Kidney (tissue), 14 donors: ENCODE results near the gene ZIK1. TPM values are rescaled to one million over a fixed set of nuclear protein-coding genes. Genes with fewer than 3 reads are reported as not detected.

Source experiments
- DNase-seq, 5 donors: peaks; one replicate each; pipeline ENCODE4 v3.0.0-alpha.2; 2013 to 2020
- FAIRE-seq: peaks from 2 replicates; lab custom pipeline; 2012; peaks lifted over from hg19 to GRCh38; lab: Jason Lieb, UNC
- H3K27ac ChIP-seq, 2 donors: one replicate each; pipeline ENCODE4 v1.7.0; 2013; ENCODE audit warnings: low read depth in 2 of 2, low read length in 2 of 2, inconsistent platforms in 1 of 2
- H3K27me3 ChIP-seq: one replicate; pipeline ENCODE4 v1.7.1; 2013; ENCODE audit warnings: low read length, inconsistent platforms; ENCODE audit not compliant: control insufficient read depth, insufficient read depth
- H3K36me3 ChIP-seq, 3 donors: one replicate each; pipeline versions ENCODE4 v1.7.0 to v1.7.1; 2013; ENCODE audit warnings: low read length in 3 of 3, control low read depth in 1 of 3, inconsistent platforms in 1 of 3; ENCODE audit not compliant: insufficient read depth in 3 of 3, control insufficient read depth in 2 of 3
- H3K4me1 ChIP-seq, 3 donors: one replicate each; pipeline versions ENCODE4 v1.7.0 to v1.7.1; 2013; ENCODE audit warnings: low read length in 3 of 3, inconsistent platforms in 1 of 3, low read depth in 1 of 3; ENCODE audit not compliant: control insufficient read depth in 2 of 3, insufficient read depth in 2 of 3
- H3K4me3 ChIP-seq, 3 donors: one replicate each; pipeline versions ENCODE4 v1.7.0 to v1.8.1; 2013; ENCODE audit warnings: low read length in 3 of 3, control low read depth in 1 of 3, inconsistent platforms in 1 of 3
- H3K9ac ChIP-seq, 3 donors: one replicate each; pipeline versions ENCODE4 v1.7.0 to v1.7.1; 2013; ENCODE audit warnings: low read length in 3 of 3, control low read depth in 1 of 3, inconsistent platforms in 1 of 3
- H3K9me3 ChIP-seq, 3 donors: one replicate each; pipeline versions ENCODE4 v1.7.0 to v1.7.1; 2013; ENCODE audit warnings: low read length in 3 of 3, control low read depth in 1 of 3, inconsistent platforms in 1 of 3; ENCODE audit not compliant: control insufficient read depth in 2 of 3, insufficient read depth in 1 of 3
- intact Hi-C: fragments of 100-400 bp; cut with DNase I; formaldehyde crosslinking; loops from one replicate; pipeline ENCODE4 v1.11.1; 2022
- polyA plus RNA-seq: library from polyadenylated mRNA; stranded (reverse); fragments of 350-450 nt; fragmentation: Illumina TruSeq; extraction: RNeasy Lipid Tissue Mini Kit (QIAGEN cat#74804); gene quantifications from one replicate; pipeline ENCODE4 v1.2.3, GENCODE V29; 2014; ENCODE audit warnings: low read depth, low replicate concordance; ENCODE audit not compliant: insufficient read depth
- total RNA-seq: library from RNA; stranded (reverse); fragmentation: NEBNext Ultra II Directional; extraction: Animal tissue kit (Norgen Biotek cat#: 25700); gene quantifications from one replicate; pipeline ENCODE4 v1.2.1, GENCODE V29; 2021
- TF ChIP-seq, protein P1 (sequence below): IDR thresholded peaks from 3 replicates; pipeline ENCODE4 v1.5.1; 2012; ENCODE audit warnings: mild to moderate bottlenecking, moderate library complexity, borderline replicate concordance; ENCODE audit not compliant: insufficient read depth; ENCODE audit errors: extremely low read depth
- donor health status: control.
- donor health status: control.
- donor health status: control.
- donor health status: control.
- donor health status: control.
- donor health status: DM: yes; HTN: yes; CAD: no.
- donor health status: Normal renal cell carcinoma (clear cell type).

The ZIK1 gene
- total and polyA plus RNA-seq, 2 donors from 2014 or later: 3.1 to 9.3 TPM

DNA sequence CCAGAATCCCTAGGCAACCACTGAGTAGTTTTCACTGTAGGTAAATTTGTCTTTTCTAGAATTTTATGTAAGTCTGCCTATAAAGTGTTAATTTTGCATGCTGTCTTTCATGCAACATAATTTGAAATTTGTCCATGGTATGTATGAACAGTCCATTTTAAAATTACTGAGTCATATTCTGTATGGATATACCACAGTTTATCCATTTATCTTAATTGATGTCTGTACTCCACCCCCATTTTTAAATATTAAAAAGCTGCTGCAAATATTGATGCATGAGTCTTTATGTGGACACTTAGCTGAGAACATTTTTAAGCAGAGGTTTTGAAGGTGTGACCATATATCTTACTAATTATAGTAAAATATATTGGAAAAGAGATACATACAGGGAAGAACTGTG, 39.1 kb downstream of the ZIK1 start:
- Histone ChIP-seq H3K4me3 (no peak overlapping the region), H3K9me3 (peaks cover 28 to 88% (median 44%) of the 10 kb centered on the region in 3 donors), H3K9ac (no peak overlapping the region), H3K36me3 (peaks cover 37 to 58% (median 44%) of the 10 kb centered on the region in 3 donors), H3K27me3 (no peaks in the 10 kb centered on the region), H3K27ac (no peak overlapping the region), H3K4me1 (no peaks in the 10 kb centered on the region)
- TF ChIP-seq, protein P1, sequence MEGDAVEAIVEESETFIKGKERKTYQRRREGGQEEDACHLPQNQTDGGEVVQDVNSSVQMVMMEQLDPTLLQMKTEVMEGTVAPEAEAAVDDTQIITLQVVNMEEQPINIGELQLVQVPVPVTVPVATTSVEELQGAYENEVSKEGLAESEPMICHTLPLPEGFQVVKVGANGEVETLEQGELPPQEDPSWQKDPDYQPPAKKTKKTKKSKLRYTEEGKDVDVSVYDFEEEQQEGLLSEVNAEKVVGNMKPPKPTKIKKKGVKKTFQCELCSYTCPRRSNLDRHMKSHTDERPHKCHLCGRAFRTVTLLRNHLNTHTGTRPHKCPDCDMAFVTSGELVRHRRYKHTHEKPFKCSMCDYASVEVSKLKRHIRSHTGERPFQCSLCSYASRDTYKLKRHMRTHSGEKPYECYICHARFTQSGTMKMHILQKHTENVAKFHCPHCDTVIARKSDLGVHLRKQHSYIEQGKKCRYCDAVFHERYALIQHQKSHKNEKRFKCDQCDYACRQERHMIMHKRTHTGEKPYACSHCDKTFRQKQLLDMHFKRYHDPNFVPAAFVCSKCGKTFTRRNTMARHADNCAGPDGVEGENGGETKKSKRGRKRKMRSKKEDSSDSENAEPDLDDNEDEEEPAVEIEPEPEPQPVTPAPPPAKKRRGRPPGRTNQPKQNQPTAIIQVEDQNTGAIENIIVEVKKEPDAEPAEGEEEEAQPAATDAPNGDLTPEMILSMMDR: no peak
- DNase-seq (no peak), FAIRE-seq (no peak)
- intact Hi-C loops: no loop called here

DNA sequence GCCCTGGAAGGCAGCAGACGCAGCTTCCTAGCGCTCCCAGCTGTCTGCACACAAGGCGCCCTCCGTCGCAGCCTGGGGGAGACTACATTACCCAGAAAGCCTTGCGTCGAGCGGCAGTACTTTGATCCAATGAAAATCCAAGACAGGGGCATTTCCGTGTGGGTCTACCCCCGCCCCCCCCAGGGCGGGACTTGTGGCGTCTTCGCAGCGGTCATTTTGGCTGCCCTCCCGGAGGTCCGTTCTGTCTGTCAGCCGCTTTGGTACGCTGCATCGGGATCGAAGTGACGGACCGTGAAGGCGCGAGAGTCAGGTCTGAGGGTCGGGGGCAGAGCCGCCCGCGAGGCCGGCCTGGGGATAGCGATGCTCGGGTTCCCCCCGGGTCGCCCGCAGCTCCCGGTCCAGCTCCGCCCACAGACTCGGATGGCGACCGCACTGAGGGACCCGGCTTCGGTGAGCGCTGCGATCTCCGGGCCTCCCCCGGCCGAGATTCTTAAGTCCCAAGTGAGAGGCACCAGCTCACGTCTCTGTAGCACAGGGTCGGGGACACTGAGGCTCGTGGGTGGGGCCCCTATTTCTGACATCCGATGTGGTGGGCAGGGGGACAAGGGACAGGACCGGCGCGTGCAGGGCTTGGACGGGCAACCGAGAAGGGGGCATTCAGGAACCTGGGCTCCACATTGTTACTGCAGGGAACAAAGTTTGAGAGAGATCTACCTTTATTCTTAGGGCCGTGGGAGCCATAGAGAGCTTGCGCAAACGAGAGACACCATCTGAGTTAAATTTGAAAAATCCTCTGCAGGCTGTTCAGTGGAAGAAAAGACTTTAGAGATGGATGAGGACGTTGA, 49.3 kb downstream of the ZIK1 start, which contains the start of gene ZNF211:
Gene ZNF211, plus strand, starts transcription at position 182 of the 845 bp plus-strand sequence. Its CDS starts 179 bp downstream, at position 361.
- Histone ChIP-seq H3K27ac (peak within 1 kb of the TSS; percentile 10 to 81), H3K4me1 (peaks cover 0 to 8% (median 7%) of the 10 kb centered on the region in 3 donors), H3K9me3 (peaks cover 7 to 24% (median 13%) of the 10 kb centered on the region in 3 donors), H3K9ac (peak within 1 kb of the TSS; percentile 73 to 84 (median 77)), H3K36me3 (peaks cover 9 to 20% (median 16%) of the 10 kb centered on the region in 3 donors), H3K27me3 (no peaks in the 10 kb centered on the region), H3K4me3 (peak within 1 kb of the TSS; percentile 73 to 95 (median 89))
- intact Hi-C loops: no loop called here
- TF ChIP-seq, protein P1: no peak
- DNase-seq (peak; percentile 95 to 98 (median 97)), FAIRE-seq (peak; percentile 59)

DNA sequence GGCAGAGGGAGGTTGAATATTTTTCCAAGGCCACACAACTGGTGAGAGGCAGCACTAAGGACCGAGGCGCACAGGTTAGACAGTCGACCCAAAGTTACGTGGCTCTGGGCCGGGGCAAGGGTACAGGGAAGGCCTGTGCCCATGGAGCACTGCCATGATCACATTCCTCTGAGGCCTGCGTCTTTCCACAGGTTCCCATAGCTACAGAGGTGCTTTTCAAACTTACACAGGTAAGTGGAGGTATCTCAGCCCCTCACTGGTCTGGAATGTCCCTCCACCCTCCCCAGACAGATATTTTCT, 49.8 kb downstream of the ZIK1 start:
- Histone ChIP-seq H3K27ac (no peak overlapping the region), H3K9ac (peak overlapping the region; percentile 73 to 84 (median 77)), H3K9me3 (peaks cover 10 to 27% (median 13%) of the 10 kb centered on the region in 3 donors), H3K36me3 (peaks cover 9 to 24% (median 22%) of the 10 kb centered on the region in 3 donors), H3K27me3 (no peaks in the 10 kb centered on the region), H3K4me1 (peaks cover 0 to 8% (median 7%) of the 10 kb centered on the region in 3 donors), H3K4me3 (peak overlapping the region; percentile 73 to 95 (median 89))
- intact Hi-C loops: no loop called here
- FAIRE-seq (no peak), DNase-seq (peak in 1 of 5 donors; percentile 69)
- TF ChIP-seq, protein P1: no peak
